COR-L47 (cell line): Measurements from ENCODE around the gene TRIM34.
"Not testable (repeated sequence)": the region's sequence is repeated elsewhere in the genome, so short reads cannot be mapped to it uniquely, and the experiment has no call there.

Experiments used
- DNase-seq: peaks from one replicate; lab custom pipeline; 2025; lab: John Stamatoyannopoulos, UW

Gene TRIM34, protein sequence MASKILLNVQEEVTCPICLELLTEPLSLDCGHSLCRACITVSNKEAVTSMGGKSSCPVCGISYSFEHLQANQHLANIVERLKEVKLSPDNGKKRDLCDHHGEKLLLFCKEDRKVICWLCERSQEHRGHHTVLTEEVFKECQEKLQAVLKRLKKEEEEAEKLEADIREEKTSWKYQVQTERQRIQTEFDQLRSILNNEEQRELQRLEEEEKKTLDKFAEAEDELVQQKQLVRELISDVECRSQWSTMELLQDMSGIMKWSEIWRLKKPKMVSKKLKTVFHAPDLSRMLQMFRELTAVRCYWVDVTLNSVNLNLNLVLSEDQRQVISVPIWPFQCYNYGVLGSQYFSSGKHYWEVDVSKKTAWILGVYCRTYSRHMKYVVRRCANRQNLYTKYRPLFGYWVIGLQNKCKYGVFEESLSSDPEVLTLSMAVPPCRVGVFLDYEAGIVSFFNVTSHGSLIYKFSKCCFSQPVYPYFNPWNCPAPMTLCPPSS

DNA sequence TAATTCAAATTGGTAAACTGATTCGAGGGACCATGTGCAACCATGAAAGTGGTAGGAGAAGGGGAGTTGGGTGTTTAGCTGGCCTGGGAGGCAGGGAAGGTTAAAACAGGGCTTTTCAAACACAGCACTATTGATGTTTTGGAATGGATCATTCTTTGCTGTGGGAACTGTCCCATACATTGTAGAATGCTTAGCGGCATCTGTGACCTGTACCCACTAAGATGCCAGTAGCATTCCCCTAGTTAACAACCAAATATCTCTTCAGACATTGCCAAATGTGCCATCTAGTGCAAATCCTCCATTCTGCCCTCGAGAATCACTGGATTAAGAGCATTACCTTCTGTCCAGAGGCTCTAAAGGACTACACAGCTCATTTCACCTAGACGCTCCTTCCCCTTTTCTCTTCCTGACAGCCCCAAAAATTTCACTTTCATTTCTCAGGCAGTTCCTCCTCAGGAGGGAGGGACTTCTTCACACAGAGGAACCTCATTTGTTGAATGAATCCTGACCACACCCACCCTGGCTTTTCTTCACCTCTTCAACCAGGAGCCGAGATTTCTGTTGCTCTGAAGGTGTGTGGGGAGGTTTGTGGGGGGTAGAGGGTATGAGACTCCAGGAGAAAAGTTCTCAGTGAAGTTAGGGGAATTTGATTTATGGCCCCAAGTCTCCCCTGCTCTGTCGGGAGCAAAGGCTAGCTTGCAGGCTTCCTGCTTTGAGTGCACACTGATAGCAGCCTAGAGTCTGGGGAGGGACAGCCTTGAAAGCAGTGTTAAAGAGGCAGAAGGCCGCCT, at the start of gene TRIM34:
Gene TRIM34 (plus strand): TSS at position 513 of the 791 bp plus-strand sequence. CDS start 7,331 bp downstream, outside the sequence.
- DNase-seq, result no peak

DNA sequence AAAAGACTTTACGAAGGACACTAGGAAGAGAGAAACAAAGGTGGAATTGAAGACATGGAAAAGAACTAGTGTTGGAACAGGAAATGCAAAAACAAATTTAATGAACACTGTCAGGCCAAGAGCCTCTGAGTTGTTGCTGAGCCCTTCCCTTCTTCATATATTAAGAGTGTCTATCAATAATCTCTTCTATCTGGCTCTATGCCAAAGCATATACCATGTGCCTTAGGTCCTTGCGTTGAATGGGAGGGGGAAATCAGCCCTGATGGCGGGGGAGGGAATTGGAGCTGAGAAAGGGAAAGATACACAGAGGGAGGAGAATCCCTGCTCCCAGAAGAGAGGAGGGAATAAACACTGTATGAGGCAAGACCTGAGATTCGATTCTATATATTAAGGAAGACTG, 49.6 kb upstream of the TRIM34 start:
- DNase-seq, result no peak

DNA sequence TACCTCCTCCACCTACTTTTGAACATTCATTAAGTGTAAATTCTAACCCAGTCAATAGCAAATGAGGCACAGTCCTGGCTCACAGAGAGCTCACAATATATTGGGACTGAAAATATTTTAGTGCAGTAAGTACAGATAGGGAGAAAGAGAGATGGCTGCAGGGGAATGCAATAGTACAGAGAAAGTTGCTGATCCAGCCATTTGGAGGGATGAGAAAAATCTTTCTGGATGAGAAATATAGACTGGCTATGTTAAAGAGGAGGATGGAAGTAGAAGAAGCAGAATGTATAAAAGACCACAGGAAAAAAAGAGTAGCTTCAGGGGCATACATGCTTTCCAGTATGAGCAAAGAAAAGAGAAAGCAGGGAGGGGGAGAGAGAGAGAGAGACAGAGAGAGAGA, 47.7 kb upstream of the TRIM34 start:
- DNase-seq, result no peak

DNA sequence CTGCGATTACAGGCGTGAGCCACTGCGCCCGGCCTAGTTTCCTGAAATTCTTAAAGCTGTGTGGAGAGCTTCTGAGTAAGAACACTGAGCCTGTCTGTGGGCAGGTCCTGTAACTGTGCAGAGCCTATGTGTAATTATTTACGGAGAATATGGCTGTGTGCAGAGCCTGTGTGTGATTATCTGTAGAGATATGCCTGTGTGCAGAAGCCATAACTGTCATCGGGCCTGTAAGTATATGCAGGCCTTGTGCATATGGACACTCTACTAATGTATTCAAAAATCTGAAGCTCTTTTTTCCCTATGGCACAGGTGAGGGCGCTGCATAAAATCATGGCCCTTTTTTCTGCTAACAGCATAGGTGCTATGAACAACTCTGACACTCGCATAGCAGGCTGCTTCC, 44.2 kb upstream of the TRIM34 start, which contains the start of gene OR52B6:
Gene OR52B6 (plus strand): TSS at position 301 of the 400 bp plus-strand sequence. CDS start 0 bp downstream, at position 301.
- no peak for DNase-seq

DNA sequence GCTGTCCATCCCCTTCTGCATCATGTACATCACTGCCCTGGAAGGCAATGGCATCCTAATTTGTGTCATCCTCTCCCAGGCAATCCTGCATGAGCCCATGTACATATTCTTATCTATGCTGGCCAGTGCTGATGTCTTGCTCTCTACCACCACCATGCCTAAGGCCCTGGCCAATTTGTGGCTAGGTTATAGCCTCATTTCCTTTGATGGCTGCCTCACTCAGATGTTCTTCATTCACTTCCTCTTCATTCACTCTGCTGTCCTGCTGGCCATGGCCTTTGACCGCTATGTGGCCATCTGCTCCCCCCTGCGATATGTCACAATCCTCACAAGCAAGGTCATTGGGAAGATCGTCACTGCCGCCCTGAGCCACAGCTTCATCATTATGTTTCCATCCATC, 43.8 kb upstream of the TRIM34 start:
- no peak for DNase-seq

DNA sequence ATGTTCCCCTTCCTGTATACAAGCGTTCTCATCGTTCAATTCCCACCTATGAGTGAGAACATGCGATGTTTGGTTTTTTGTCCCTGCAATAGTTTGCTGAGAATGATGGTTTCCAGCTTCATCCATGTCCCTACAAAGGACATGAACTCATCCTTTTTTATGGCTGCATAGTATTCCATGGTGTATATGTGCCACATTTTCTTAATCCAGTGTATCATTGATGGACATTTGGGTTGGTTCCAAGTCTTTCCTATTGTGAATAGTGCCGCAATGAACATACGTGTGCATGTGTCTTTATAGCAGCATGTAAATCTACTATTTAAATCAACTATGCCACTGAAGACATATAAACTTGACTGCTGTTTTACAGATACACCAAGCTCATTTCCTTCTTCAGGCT, 40.3 kb upstream of the TRIM34 start:
- DNase-seq, result not testable (repeated sequence)

DNA sequence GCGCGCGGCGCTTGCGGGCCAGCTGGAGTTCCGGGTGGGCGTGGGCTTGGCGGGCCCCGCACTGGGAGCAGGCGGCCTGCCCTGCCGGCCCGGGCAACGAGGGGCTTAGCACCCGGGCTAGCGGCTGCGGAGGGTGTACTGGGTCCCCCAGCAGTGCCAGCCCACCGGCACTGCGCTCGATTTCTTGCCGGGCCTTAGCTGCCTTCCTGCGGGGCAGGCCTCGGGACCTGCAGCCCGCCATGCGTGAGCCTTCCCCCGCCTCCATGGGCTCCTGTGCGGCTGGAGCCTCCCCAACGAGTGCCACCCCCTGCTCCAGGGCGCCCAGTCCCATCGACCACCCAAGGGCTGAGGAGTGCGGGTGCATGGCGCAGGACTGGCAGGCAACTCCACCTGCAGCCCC, 34.9 kb upstream of the TRIM34 start:
- DNase-seq, result not testable (repeated sequence)

DNA sequence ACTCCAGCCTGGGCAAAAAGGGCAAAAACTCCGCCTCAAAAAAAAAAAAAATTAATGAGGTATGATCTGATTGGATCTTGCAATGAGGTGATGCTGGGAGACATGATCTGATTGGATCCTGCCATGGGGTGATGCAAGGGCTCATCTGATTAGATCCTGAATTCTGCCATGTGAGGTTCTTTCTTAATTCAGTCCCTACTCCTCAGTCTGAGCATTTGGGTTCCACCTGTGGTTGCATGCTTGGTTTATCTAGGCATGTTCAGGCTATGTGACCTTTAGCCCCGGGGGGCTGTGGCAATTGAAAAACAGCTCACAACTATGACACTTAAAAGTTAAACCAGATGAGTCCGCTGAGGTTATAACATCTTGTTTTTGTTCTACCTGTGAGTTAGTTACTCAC, 33.2 kb upstream of the TRIM34 start:
- no peak for DNase-seq

DNA sequence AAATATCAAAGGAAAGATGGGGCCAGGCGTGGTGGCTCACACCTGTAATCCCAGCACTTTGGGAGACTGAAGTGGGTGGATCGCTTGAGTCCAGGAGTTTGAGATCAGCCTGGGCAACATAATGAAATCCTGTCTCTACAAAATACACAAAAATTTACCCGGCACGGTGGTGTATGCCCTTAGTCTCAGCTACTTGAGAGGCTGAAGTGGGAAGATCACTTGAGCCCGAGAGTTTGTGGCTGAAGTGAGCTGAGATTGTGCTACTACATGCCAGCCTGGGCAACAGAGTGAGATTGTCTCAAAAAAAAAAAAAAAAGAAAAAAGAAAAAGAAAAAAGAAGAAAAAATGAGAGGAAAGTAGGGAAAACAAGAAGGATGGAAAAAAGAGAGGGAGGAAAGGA, 32.2 kb upstream of the TRIM34 start:
- no peak for DNase-seq

DNA sequence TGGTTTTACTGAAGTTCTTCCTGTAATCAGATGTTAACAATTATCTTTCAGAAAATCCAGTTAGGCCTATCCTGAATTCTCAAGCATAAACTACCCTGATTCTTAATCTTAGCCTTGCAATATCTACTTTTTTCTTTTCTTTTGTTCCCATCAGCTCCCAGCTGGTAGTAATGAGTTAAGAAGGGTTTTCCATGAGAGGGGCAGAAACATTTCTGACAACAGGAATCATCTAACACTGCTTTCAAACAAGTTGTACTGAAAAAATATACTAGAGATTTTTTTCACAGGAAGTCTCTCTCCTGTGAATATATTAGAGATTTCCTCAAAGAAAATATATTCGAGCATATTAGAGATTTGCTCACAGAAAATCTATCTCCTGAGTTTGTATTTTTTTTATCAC, 31.7 kb upstream of the TRIM34 start:
- no peak for DNase-seq

DNA sequence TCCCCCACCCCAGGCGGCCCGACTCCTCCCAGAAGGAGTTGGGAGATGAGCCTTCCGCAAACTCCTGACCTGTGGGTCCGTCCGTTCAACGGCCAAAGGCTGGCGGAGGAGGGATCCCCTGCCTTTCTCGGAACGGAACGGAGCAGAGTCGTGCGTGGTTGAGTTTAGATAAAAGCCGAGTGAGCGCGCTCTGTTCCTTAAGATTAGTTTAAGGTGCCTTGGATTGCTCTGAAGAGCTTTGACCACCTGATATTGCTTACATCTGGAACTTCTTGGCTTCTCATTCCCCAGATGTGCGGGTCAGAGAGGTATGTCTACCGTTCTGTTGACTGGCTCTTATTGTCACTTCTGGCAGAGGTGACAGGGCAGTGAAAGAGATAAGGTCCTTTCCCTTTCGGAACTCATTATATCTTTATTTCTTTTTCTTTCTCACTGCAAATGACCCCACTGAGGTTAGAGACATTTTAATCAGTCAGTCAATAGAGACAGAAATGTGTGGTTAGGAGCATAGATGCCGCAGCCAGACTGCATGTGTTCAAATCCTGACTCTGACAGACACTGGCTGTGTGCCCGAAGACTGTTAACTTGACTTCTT, 28.1 kb upstream of the TRIM34 start, which contains the start of gene TRIM6:
Gene TRIM6 (plus strand): TSS at position 31 of the 595 bp plus-strand sequence. CDS start 261 bp downstream, at position 292.
- DNase-seq, result no peak

DNA sequence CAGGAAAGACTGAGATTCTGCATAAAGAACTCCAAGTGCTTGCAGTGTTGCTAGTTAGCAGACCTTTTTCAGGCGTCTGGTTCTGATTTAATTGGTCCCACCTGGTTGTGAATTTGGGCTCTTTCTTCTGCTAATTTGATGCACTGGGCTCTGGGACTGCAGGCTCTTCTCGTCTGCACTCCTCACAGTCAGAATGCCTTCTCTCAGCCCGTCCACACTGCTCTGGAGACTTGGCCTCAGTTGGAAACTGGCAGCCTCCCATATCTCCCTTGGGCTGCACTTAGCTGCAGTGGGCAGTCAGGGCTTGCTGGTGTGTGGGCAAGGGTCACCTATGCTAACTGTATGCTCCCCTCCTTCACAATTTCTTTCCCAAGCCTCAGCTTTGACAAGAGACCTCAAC, 26.8 kb upstream of the TRIM34 start:
- DNase-seq, result no peak

DNA sequence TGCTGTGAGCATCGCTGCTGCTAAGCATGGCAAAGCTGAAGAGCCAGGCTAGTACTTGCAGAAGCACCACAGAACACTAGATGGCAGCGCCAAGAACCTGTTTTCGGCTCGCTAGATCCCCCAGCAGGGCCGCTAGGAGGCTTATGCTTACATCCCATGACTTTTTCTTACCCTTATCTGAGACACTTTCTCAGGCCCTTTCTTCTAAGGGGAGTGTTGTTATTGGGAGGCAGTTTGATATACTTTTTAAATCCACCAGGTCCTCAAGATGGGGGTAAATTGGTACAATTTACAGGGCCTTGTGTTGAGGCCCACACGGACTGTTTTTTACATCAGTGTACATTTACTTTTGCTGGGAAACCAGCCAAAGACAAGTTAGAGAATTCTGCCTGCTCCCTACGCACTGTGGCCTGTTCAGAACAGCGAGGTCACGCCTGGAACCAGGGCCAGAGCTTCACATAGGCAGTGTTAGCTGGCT, 24.4 kb upstream of the TRIM34 start:
- peak; percentile 31 for DNase-seq

DNA sequence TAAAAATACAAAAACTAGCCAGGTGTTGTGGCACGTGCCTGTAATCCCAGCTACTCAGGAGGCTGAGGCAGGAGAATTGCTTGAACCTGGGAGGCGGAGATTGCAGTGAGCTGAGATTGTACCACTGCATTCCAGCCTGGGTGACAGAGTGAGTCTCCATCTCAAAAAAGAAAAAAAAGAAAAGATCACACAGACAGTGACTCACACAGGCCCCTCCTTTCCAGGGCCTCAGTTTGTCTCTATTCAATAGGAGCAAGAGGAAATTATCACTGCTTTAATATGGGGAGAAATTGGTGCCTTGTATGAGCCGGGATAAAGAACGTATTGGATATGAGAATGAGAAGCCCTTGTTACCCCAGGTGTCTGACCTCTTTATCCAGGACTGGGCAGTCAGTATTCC, 22.0 kb upstream of the TRIM34 start:
- not testable (repeated sequence) for DNase-seq

DNA sequence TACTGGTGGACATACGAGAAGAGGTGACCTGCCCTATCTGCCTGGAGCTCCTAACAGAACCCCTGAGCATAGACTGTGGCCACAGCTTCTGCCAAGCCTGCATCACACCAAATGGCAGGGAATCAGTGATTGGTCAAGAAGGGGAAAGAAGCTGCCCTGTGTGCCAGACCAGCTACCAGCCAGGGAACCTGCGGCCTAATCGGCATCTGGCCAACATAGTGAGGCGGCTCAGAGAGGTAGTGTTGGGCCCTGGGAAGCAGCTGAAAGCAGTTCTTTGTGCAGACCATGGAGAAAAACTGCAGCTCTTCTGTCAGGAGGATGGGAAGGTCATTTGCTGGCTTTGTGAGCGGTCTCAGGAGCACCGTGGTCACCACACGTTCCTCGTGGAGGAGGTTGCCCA, 21.5 kb upstream of the TRIM34 start:
- DNase-seq, result no peak

DNA sequence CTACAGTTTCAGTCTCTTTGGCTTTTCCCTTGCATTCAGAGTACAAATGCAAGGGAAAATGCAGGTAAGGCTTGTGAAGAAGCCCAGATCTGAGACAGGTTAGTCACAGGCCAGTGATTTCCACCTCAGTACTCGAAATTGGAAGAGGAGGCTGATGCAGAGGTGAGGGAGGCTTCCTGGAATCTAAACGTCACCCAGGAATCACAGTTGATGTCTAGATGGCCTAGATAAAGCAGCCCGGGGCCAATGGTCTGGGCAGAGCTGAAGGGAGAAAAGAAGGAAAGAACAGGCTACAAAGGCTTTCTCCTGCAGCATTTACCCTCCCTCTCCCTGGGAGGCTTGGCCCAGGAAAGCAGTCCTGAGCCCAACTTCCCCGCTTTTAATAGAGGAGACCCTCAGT, 19.9 kb upstream of the TRIM34 start:
- no peak for DNase-seq

DNA sequence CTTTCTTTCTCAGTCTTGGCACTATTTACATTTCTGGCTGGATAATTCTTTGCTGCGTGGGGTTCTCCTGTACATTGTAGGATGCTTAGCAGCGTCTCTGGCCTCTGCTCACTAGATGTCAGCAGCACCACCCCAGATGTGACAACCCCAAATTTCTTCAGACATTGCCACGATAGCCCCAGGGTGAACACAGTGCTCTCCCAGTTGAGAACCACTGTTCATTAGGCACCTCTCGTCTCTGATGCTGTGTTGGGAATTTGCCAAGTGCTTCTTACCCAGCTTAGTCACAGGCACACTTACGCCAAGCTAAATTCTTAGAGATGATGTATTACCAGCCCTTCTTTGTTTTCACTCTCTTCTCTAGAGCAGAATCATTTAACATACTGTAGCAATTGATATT, 19.0 kb upstream of the TRIM34 start:
- no peak for DNase-seq

DNA sequence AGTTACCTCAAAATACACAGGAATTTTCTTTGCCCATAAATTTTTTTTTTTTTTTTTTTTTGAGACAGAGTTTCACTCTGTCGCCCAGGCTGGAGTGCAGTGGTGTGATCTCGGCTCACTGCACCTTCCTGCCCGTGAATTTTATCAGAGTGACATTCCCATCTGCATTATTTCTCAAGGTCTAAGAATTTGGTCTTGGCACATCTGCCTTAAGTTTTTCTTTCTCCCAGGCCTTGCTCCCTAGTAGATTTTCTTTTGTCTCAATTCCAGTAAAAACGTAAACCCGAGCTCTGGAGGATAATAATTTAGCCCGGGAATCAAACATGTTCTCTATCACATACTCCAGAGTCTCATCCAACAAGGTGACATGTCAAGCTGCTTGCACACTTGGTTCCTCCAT, 16.0 kb upstream of the TRIM34 start:
- no peak for DNase-seq

DNA sequence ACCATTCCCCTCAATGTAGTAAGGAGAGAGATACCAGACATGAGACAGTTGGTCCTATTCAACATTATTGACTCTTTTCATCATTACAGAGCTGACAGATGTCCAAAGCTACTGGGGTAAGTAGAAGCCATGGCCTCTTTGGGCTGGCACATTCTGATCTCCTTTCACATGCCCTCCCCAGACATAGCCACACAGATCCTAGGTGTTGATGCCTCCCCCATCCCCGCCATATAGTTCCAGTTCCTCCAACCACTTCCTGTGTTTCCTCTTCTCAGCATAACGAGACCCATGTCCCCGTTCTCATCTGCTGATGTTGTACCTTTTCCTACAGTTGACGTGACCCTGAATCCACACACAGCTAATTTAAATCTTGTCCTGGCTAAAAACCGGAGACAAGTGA, 14.4 kb upstream of the TRIM34 start:
- DNase-seq, result no peak

DNA sequence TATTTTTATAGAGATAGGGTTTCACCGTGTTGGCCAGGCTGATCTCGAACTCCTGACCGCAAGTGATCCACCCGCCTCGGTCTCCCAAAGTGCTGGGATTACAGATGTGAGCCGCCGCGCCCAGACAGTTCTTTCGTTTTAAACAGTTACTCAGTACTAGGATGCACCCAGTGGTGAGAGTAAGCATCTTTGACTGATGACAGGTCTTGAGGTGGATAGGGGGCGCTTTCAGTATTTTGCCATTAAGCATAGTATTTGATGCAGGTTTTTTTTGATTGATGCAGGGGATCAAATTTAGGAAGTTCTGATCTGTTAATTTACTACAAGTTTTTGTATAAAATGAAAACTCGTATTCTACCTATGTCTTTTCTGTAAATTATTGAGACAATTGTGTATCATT, 13.2 kb upstream of the TRIM34 start:
- DNase-seq, result no peak

DNA sequence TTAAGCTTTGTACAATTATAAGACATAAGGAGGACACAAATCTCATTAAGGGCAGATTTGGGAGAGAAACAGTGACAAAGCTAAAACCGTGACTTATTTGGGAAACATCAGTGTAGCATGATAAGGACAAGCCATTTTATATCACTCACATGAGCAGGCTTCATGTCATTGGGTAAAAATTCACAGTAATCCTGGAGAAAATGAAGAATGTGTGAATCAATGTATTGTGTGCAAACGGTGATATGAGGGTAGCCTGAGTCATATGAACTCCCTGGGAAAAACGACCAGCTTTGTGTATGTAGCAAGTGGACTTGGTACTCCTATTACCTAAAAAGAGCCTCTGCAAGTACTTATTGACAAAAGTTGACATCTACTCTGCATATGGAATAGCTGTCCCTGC, 6.0 kb upstream of the TRIM34 start:
- DNase-seq, result no peak
